ENCODE measurements around the gene AP2B1.
"Not testable (repeated sequence)": the region's sequence is repeated elsewhere in the genome, so short reads cannot be mapped to it uniquely, and the experiment has no call there.

The AP2B1 gene

DNA sequence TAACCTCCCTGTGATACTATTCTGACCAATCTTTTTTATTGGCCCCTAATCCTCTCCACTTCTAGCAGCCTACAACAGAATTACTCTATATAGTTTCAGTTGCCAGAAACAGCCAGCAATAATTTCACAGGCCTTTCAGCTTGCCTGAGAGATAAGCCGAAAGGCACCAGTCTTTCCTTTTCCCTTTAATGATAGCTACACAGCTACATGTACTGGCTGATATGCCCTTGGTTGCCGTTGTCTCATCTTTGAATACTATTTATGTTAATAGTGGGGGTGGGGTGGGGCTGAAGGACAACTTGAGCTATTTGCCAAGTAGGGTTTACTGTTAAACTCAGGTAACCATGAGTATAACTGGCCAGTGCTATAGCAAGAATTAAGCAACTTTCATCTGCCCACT lies 108.5 kb downstream of the AP2B1 start:
- no peak for FAIRE-seq

DNA sequence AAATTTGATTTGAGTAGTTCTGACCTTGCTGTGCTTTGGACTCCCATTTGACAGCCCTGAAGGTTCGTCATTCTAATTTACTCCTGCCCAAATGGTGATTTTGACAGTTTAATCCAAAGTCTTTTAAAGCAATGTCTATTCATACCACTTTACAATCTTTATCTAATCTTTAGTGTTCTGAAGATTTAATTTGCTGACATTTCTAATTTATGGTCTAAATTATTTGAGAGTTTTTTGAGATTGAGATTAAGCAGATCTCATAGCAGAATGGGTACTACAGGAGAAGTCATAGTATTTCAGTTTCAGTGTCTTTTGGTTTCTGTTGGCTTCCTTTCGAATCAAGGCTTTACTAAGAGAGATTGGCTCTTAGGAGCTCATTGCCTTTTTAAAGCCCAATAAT lies 111.7 kb downstream of the AP2B1 start:
- DNase-seq (ENCODE audit: low spot score): no peak
- FAIRE-seq: no peak

More for the DNA sequence above, 108.5 kb downstream of the AP2B1 start:
- DNase-seq (ENCODE audit: low spot score): no peak

DNA sequence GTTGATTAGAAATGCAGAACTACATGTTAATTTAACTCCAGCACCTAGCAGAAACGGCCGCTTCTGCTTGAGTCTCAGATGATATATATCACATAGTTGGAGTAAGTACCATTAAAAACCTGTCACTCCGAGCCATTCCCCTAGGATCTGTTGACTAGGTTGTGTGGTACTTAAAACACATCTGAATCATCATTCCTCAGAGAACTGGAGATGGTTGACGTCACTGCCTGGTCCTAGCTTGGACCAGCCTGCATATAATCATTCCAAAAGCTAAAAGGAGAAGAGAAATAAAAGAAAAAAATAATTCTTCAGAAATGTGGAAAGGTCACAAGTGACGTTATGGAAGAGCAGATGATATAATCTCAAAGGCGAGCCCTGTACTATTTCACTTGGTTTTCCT lies 113.0 kb downstream of the AP2B1 start:
- DNase-seq (ENCODE audit: low spot score) (no peak), FAIRE-seq (no peak)

DNA sequence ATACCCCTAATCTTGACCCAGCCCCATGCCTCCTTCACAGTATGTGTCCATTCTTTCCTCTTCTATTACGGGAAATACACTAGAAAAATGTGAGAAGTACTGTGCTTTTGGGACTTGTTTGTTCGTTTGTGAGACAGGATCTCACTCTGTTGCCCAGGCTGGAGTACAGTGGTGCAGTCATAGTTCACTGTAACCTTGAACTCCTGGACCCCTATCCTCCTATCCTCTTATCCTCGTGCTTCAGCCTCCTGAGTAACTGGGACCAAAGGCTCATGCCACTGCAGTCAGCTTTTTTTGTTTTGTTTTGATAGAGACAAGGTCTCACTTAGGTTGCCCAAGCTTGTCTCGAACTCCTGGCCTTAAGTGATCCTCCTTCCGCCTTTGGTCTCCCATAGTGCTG lies 114.4 kb downstream of the AP2B1 start:
- DNase-seq (ENCODE audit: low spot score): no peak
- no peak for FAIRE-seq

DNA sequence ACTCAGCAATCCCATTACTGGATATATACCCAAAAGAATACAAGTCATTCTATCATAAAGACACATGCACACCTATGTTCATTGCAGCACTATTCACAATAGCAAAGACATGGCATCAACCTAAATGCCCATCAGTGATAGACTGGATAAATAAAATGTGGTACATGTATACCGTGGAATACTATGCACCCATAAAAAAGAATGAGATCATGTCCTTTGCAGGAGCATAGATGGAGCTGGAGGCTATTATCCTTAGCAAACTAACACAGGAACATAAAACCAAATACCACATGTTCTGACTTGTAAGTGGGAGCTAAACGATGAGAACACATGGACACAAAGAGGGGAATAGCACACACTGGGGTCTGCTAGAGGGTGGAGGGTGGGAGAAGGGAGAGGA lies 116.2 kb downstream of the AP2B1 start:
- not testable (repeated sequence) for DNase-seq (ENCODE audit: low spot score); FAIRE-seq

DNA sequence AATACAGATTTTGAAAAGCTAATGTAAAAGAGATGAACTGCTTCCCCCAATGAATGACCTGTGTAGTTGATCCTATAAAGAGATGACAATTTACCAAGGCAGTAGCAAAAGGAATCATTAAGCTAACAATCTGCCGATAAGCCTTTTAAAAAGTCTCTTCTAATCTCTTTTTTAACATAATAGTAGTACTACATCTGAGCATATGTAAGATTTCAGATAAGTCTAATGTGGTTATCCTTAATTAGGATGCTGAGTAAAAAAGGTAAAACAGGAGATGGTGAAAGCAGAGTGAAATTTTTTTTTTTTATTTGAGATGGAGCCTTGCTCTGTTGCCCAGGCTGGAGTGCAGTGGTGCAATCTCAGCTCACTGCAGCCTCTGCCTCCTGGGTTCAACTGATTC lies 118.1 kb downstream of the AP2B1 start:
- no peak for DNase-seq (ENCODE audit: low spot score)
- no peak for FAIRE-seq

DNA sequence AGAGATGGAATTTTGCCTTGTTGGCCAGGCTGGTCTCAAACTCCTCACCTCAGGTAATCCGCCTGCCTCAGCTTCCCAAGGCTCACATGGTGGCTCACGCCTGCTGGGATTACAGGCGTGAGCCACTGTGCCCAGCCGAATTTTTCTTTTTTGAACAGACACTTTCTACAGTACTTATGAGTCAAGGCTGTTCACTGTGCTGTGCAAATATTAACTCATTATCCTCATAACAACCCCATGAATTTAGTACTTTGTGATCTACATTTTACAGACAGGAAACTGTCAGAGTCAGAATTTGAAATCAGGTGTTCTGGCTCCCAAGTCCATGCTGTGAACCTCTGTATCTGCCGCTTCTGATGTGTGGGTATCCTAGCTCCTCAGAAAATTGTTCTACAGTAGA lies 118.6 kb downstream of the AP2B1 start:
- DNase-seq (ENCODE audit: low spot score): no peak
- FAIRE-seq: no peak

DNA sequence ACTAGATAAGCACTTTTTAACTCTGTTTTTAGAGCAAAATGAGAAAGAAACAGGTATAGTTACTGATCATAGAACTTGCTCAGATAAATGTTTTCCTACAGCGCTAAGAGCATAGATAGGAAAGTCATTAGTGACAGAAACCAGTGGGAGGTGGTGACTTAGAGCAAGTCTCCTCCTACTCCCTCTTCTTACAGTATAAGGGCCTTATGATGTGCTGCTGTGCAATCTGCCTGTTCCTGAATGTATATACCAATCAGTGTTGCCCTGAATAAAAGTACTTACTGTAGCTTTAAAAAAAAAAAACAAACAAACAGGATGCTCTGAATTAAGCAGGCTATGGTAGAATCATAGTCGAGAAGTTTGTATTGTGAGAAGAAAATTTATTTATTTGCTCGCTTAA lies 121.0 kb downstream of the AP2B1 start:
- DNase-seq (ENCODE audit: low spot score) (no peak), FAIRE-seq (no peak)

DNA sequence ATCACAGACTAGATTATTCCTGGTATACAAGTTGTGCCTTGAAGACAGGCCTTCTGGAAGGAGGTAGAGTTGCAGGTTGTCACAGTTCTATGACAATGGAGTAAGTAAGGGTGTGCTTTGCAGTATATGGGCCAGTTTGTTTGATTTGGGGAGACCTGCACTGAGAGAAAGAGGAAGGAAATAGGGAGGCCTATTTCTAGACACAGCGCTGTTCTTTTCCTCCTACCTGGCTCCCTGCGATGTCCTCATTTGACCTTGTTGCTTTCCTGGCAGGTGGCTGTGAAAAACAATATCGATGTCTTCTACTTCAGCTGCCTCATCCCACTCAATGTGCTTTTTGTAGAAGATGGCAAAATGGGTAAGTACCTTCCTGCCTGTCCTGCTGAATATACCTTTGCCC lies 121.8 kb downstream of the AP2B1 start:
- no peak for FAIRE-seq

DNA sequence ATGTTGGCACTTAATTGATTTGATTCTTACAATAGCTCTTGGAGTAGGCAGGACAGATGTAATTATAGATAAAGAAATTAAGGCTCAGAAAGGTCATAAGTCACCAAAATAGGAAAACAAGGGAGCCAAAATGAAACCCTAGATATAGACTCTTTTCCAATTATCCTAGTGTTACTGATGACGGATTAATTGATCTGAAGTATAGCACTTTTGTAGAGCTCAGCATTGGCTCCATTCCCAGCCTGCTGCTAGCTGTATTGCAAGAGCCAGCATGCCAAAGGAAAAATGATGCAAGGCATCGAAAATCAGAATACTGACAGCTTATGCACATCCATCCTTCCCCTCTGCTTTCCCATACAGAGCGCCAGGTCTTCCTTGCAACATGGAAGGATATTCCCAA lies 122.8 kb downstream of the AP2B1 start:
- no peak for DNase-seq (ENCODE audit: low spot score)
- no peak for FAIRE-seq

More for the DNA sequence above, 121.8 kb downstream of the AP2B1 start:
- no peak for DNase-seq (ENCODE audit: low spot score)

DNA sequence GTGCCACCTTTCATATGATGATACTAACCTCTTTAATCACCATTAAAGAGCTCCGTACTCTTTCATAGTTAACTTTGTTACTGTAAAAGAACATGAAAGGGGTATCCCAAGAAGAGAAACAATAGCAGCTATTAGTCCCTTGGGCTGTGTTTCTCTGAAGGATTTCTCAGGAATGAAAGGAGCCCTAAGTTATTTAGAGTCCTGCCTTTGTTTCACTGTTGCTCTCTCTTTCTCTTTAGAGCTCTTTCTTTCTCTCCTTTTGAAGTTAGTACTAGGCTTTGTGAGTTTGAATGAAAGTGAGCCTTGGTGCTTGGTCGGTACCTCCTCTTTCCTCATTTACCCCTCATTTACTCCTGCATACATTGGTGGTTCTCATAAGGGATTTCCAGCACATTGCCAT lies 123.8 kb downstream of the AP2B1 start:
- DNase-seq (ENCODE audit: low spot score) (no peak), FAIRE-seq (no peak)

DNA sequence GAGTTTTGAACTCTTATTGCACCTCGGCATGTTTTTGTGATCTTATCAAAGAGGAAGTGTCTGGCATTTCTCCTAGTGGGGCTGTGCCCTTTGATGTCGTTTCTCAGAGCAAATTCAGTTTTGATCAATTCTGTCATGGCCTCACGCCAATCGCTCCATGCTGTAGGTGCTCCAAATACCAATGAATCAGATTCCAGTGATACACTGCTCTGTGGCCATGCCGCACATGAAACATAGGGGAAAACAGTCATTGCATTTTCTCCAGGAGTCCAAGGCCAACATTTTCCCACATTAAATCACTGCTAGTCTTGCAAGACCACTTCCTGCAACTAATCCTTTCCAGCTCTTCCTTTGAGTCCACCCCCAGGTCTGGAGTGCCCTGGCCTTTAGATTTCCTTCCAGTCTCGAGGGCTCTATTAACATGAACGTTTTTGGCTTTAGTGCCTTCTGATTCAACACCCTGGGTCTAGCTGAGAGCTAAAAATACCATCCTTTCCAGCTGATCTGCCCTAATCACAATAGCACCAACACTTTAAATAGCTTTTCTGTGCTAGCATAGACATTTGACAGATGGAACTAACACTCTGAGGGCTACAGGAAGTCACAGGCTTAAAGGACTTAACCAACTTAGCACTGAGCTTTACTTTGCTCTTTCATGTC lies 126.1 kb downstream of the AP2B1 start:
- FAIRE-seq: no peak
- DNase-seq (ENCODE audit: low spot score): no peak

DNA sequence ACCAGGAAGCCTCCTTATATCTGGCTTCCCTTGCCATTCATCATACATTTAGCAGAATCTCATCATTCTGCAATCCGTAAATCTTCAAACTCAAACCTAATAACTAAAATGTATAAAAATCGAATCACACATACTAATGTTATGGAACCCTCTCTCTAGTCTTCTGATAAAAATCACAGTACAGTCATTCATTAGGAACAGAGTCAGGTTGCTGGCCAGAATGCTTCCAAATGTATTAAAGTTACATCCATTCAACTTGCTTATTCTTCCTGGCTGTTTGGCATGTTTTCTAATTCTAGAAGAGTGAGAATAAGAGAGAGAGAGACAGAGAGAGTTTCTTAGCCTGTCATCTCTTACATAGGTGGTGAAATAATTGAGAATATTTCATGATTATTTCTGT lies 127.9 kb downstream of the AP2B1 start:
- FAIRE-seq (no peak), DNase-seq (ENCODE audit: low spot score) (no peak)

DNA sequence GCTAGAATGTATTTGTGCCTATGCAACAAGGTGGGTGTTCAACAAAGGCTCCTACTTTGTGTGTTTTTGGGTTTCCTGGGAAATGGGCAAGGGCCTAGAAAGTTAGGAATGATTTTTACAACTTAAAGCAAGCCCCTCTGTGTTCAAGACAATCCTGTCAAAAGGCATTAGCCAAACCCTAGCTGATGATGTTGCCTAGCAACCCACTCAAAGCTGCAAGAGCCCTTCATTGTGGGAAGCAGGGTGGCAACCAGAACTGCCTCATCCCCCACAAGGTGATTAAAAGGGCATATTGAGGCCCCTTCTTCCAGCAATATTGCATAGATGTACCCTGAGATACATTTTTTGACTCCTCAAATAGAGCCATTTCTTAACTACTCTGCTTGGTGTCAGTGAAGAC lies 128.3 kb downstream of the AP2B1 start:
- DNase-seq (ENCODE audit: low spot score) (no peak), FAIRE-seq (no peak)

DNA sequence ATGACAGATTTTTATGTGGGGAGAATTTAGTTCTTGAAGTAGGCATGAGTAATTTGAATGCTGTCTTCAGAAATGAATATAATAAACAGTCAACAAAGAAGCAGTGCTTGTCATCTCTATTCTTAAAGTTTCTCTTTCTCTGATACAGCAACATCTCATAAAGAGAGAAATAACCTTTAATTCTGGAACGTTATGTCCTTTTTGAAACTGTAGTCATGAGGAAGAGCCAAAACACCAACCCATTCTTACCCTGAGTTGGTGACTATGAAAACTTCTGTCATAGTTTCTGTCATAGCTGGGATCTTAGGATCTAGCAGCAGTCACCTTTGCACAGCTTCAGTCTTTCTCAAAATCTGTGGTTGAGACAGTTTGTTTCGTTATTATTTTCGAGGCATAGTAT lies 129.1 kb downstream of the AP2B1 start:
- DNase-seq (ENCODE audit: low spot score) (no peak), FAIRE-seq (no peak)

DNA sequence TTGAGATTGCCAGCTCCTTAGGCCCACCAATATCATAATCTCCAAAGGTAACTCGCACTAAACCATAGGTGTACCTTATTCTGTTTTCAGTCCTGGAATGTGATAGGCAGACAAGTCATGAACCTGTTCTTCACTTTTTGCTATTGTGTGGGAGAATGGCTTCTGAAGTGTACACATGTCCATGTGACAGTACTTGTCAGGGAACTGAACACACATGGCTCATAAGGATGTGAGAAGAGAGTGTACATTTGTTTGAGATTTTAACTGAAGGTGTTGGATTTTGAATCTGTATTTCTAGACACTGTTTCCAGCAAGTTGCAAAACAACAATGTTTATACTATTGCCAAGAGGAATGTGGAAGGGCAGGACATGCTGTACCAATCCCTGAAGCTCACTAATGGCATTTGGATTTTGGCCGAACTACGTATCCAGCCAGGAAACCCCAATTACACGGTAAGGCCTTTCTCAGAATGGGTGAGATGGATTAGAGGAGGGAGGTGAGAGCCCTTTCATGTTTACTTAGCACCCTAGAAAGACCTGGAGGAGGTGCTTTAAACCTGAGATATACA lies 129.9 kb downstream of the AP2B1 start:
- no peak for DNase-seq (ENCODE audit: low spot score)
- FAIRE-seq: no peak

DNA sequence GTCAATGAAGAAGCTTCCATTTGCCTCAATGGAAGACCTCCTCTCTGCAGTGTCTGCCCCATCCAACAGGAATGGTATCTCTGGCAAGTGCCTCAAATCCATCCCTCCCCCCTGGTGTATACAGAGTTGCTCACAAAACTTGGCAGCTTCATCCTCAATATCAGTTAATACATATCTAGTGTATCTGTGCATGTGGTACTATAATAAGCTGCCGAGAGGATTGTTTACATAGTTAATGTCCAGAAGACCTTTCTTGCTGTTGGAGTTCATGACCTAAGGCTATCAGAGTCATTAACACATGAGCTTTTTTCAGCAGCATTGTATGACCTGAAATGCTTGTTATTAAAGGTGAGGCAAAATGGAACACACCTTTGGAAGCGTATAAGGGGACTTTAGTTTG lies 130.4 kb downstream of the AP2B1 start:
- FAIRE-seq: no peak
- DNase-seq (ENCODE audit: low spot score): no peak

DNA sequence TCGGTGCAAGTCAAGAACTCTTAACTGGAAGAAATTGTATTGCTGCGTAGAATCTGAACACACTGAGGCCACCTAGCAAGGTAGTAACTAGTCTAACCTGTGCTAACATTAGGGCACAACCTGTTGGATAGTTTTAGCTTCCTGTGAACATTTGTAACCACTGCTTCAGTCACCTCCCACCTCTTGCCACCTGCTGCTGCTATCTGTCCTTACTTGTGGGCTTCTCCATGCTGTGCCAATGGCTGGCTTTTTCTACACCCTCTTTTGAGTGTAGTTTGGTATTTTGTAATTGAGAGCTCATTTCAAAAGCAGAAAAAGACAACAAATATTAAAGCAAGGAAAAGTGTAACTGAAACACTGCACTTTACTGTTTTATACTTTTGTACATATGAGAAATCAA lies 136.6 kb downstream of the AP2B1 start:
- DNase-seq (ENCODE audit: low spot score) (no peak), FAIRE-seq (no peak)

DNA sequence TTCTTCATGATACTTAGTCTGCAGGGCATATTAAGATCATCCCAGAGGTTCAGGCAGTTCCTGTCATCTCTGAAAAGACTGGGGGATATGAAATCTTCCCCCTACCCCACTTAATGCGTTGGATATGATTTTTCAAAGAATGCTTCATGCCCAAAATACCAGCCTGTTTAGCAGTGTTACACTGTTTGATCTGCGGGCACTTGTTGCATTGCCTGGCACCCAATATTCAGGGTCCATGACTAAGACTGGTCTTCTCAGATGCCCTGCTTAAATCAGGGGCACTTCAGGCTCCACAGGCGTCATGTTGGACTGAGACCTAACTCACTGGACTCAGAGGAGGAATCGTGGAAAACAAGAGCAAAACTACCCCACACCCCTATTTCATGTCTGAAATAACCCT lies 137.9 kb downstream of the AP2B1 start:
- FAIRE-seq (no peak), DNase-seq (ENCODE audit: low spot score) (no peak)

DNA sequence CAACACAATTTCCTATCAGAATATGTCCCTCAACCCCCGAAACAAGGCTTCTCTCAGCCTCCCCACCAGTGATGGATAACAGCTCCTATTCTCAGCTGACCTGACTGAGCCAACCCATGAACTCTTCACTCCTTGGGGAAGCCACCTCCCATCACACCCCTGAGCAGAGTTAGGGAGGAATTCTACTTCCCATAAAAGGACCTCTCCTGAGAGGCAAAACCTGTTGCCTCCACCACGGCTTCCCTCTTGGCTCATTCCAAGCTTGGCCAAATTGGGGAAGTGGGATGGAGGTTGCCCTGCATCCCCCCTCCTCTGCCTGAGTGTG lies 138.6 kb downstream of the AP2B1 start:
- FAIRE-seq (no peak), DNase-seq (ENCODE audit: low spot score) (no peak)

DNA sequence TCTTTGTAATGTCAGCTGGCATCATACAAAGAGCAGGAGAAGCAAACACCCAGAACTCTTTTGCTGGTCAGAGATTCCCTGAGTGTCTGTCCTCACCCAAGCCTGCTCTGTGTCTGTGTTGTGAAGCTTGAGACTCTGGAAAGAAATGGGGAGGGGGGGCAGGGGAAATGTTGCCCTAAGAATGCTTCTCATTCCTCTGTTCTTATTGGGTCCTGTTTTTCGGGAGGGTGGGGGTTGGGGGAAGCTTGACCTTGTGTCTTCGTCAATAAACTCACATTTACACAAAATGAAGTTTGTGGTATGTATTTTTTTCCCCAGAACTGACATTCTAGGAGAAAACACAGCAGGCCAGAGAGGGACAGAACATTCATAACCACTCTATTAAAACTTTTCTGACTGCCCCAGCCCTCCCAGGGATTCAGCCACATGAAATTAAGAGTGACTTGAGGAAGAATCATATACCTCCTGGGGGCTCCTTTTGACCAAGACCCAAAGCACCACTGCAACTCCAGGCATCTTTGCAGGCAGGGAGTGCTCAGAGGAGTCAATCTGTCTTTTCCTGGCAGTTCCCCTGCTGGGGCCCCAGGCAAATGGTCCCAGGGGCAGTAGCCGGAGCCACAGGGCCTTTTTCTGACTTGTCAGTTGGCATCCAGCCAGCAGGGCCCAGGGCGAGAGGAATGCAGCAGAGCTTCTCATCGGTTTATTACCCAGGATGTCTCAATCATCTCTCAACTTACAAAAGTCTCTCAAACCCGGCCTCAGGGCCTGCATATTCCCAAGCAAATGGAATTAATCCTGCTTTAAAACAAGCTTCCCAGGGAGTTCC lies 139.2 kb downstream of the AP2B1 start:
- DNase-seq (ENCODE audit: low spot score): peak; percentile 71

DNA sequence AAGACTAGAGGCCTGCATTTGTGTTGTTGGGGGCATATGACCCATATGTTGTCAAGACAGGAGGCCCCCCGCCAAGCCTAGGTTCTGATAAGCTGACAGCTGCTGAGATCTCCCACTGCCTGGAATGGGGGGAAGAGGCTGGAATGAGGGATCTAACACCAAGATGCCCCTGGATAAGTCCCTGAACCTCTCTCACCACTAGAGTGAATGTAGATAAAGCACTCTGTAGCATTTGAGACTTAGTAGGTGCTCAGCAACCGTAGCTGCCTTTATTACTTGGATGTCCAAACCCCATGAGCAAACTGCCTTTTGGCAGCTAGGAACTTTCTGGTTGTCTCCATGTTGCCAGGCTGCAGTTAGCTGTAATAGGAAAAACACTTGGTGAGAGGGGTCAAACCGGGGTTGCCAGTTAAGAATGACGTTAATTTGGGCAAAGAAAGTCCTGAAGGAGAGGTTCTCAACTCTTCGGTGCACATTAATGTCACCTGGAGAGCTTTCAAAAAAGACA lies 139.9 kb downstream of the AP2B1 start:
- DNase-seq (ENCODE audit: low spot score): no peak
- no peak for FAIRE-seq

More for the DNA sequence above, 139.2 kb downstream of the AP2B1 start:
- no peak for FAIRE-seq

DNA sequence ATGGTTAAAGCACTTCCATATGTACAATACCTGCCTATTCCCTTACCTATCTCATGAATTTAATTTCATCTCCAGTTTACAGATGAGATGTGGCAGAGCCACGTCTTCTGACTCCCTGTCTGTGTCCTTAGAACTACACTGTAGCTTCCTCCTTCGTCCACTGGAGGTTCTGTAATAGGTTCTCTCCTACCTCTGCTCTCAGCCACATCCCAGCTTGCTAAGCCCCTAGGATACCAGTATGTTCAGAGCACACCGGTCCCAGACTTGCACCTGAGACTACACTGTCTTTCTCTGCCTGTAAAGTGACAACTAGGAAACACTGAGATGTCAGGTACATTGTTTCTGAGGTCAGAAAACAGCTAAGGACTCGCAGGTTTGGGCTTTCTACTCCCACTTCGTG lies 140.5 kb downstream of the AP2B1 start:
- FAIRE-seq (no peak), DNase-seq (ENCODE audit: low spot score) (no peak)

Measured in urothelium cell line (cell line).